SU-DHL-6 (cell line): ENCODE results near the gene OTUD4.

Experiments used
- CTCF ChIP-seq: fragments of 200-600 bp; sonication (generic); IDR thresholded peaks from one replicate; pipeline ENCODE4 v1.5.1; 2017; ENCODE audit warnings: antibody characterized with exemption, mild to moderate bottlenecking, low read length, moderate library complexity; ENCODE audit not compliant: insufficient read depth, poor library complexity, severe bottlenecking
- EZH2phosphoT487 ChIP-seq: fragments of 200-600 bp; sonication (generic), shearing (Covaris generic); conservative IDR thresholded peaks from 2 replicates; pipeline ENCODE4 v1.6.1; 2018; ENCODE audit warnings: mild to moderate bottlenecking, antibody characterized with exemption, low read length, moderate library complexity, mixed read lengths

DNA sequence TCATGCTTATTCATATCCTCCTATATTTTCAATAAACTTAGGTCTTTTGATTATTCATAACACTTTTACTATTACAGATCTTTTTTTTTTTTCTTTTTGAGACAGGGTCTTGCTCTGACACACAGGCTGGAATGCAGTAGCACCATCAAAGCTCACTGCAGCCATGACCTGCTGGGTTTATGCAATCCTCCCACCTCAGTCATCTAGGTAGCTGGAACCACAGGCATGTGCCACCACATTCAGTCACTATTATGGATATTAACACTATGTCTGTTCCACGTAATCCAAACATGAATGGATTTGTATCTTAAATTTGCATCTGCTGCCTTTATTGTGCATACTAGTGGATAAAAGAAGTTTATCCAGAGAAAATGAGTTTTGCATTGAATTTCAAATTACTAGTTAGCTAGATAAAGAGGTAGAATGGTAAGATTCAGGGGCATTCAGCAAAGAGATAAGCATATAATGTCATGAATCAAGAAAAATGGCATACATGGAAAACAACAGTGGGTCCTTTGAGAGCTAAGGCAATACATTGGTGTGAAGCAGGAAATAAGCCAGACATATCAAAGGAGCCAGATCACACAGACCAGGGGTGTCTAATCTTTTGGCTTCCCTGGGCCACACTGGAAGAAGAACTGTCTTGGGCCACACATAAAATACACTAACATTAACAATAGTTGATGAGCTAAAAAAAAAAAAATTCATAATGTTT, 96.3 kb downstream of the OTUD4 start:
- TF ChIP-seq CTCF, result no peak
- TF ChIP-seq EZH2phosphoT487, result no peak
